IMR-90 (cell line): ENCODE data around the gene ATP13A2. TPM values are rescaled to one million over a fixed set of nuclear protein-coding genes. Genes with fewer than 3 reads are reported as not detected.

ENCODE experiments used
- ATAC-seq: fragments of 200-7000 bp; cut with Tn5 transposase; 2 replicates; pipeline ENCODE4 v1.9.1; 2020; ENCODE audit warnings: low read depth, mild to moderate bottlenecking, moderate library complexity
- BruUV-seq: library from RNA; stranded (reverse); fragments of 400-500 nt; replicated peaks from 2 replicates; lab custom pipeline; 2021; lab: Mats Ljungman, UMichigan
- CTCF ChIA-PET: fragments of 300-600 bp; formaldehyde crosslinking; extraction: SDS; loops from one replicate; lab custom pipeline; 2021; ENCODE audit warnings: antibody characterized with exemption; lab: Yijun Ruan, JAX
- POLR2A ChIA-PET: fragments of 300-600 bp; sonication (Branson Sonifier 250); formaldehyde crosslinking; loops from one replicate; lab custom pipeline; 2022; ENCODE audit warnings: antibody characterized with exemption; ENCODE audit not compliant: unreplicated experiment; lab: Charles Lee
- DNase-seq: peaks from one replicate; pipeline ENCODE4 v3.0.0; 2013
- H2AFZ ChIP-seq: replicated peaks from 2 replicates; pipeline ENCODE3; 2013; ENCODE audit warnings: low read length, mild to moderate bottlenecking; ENCODE audit not compliant: poor library complexity
- H2AK5ac ChIP-seq: 2 replicates; pipeline ENCODE4 v1.6.1; 2013; ENCODE audit warnings: low read depth, low read length, inconsistent platforms
- H2AK9ac ChIP-seq: replicated peaks from 2 replicates; pipeline ENCODE3; 2013; ENCODE audit warnings: mild to moderate bottlenecking, low read depth, low read length, moderate library complexity; ENCODE audit not compliant: poor library complexity
- H2BK120ac ChIP-seq: 2 replicates; pipeline ENCODE4 v1.6.1; 2013; ENCODE audit warnings: low read depth, low read length, inconsistent platforms
- H2BK15ac ChIP-seq: 3 replicates; pipeline ENCODE4 v1.6.1; 2013; ENCODE audit warnings: low read depth, low read length, inconsistent platforms
- H2BK20ac ChIP-seq: 2 replicates; pipeline ENCODE4 v1.6.1; 2013; ENCODE audit warnings: low read depth, mild to moderate bottlenecking, inconsistent platforms, low read length, moderate library complexity
- H2BK5ac ChIP-seq: 2 replicates; pipeline ENCODE4 v1.6.1; 2013; ENCODE audit warnings: mild to moderate bottlenecking, low read depth, low read length, inconsistent platforms; ENCODE audit not compliant: poor library complexity, severe bottlenecking
- H3K14ac ChIP-seq: replicated peaks from 2 replicates; pipeline ENCODE4 v1.6.1; 2013; ENCODE audit warnings: low read depth, low read length, inconsistent platforms
- H3K18ac ChIP-seq: 2 replicates; pipeline ENCODE4 v1.6.1; 2013; ENCODE audit warnings: low read depth, low read length, control low read depth
- H3K23ac ChIP-seq: 2 replicates; pipeline ENCODE4 v1.6.1; 2013; ENCODE audit warnings: low read depth, low read length, inconsistent platforms
- H3K27ac ChIP-seq: 2 replicates; pipeline ENCODE4 v1.5.1; 2013; ENCODE audit warnings: mild to moderate bottlenecking, control low read depth, low read length; ENCODE audit not compliant: insufficient read depth
- H3K27me3 ChIP-seq: 2 replicates; pipeline ENCODE4 v1.6.1; 2013; ENCODE audit warnings: low read length; ENCODE audit not compliant: control insufficient read depth, insufficient read depth
- H3K36me3 ChIP-seq: 2 replicates; pipeline ENCODE4 v1.6.1; 2013; ENCODE audit warnings: low read length, mixed read lengths; ENCODE audit not compliant: control insufficient read depth, insufficient read depth
- H3K4ac ChIP-seq: 2 replicates; pipeline ENCODE4 v1.6.1; 2013; ENCODE audit warnings: low read depth, low read length, inconsistent platforms
- H3K4me1 ChIP-seq: 2 replicates; pipeline ENCODE4 v1.6.1; 2013; ENCODE audit warnings: low read length, mixed read lengths; ENCODE audit not compliant: control insufficient read depth, insufficient read depth
- H3K4me2 ChIP-seq: 2 replicates; pipeline ENCODE4 v1.6.1; 2013; ENCODE audit warnings: low read depth, mild to moderate bottlenecking, control low read depth, low read length, moderate library complexity
- H3K4me3 ChIP-seq: 2 replicates; pipeline ENCODE4 v1.5.1; 2013; ENCODE audit warnings: low read depth, mild to moderate bottlenecking, control low read depth, low read length, moderate library complexity; ENCODE audit not compliant: insufficient read depth
- H3K56ac ChIP-seq: 2 replicates; pipeline ENCODE4 v1.6.1; 2013; ENCODE audit warnings: low read length, inconsistent platforms; ENCODE audit not compliant: insufficient read depth; ENCODE audit errors: extremely low read depth
- H3K79me1 ChIP-seq, 2 experiments: 2 replicates each; pipeline ENCODE4 v1.6.1; 2013; ENCODE audit warnings: low read length in 2 of 2, inconsistent platforms in 1 of 2, low read depth in 1 of 2
- H3K9ac ChIP-seq: 2 replicates; pipeline ENCODE4 v1.6.1; 2013; ENCODE audit warnings: low read depth, low read length, control low read depth
- H3K9me1 ChIP-seq: 2 replicates; pipeline ENCODE4 v1.6.1; 2013; ENCODE audit warnings: low read length, inconsistent platforms; ENCODE audit not compliant: insufficient read depth
- H3K9me3 ChIP-seq: 2 replicates; pipeline ENCODE4 v1.6.1; 2013; ENCODE audit warnings: low read length; ENCODE audit not compliant: control insufficient read depth, insufficient read depth
- H4K20me1 ChIP-seq: 2 replicates; pipeline ENCODE4 v1.6.1; 2013; ENCODE audit warnings: low read length, inconsistent platforms; ENCODE audit not compliant: insufficient read depth
- H4K5ac ChIP-seq: 2 replicates; pipeline ENCODE4 v1.6.1; 2013; ENCODE audit warnings: mild to moderate bottlenecking, low read depth, low read length, control low read depth
- H4K8ac ChIP-seq, 2 experiments: 2 replicates each; pipeline ENCODE4 v1.6.1; 2013; ENCODE audit warnings: low read depth in 2 of 2, low read length in 2 of 2, control low read depth in 1 of 2, inconsistent platforms in 1 of 2
- H4K91ac ChIP-seq: 2 replicates; pipeline ENCODE4 v1.6.1; 2013; ENCODE audit warnings: low read depth, low read length, inconsistent platforms; ENCODE audit not compliant: insufficient read depth
- CEBPB ChIP-seq: IDR thresholded peaks from 2 replicates; pipeline ENCODE4 v1.6.1; 2012; ENCODE audit warnings: low read depth, low read length, improper control_type of control experiment
- MAZ ChIP-seq: IDR thresholded peaks from 2 replicates; pipeline ENCODE4 v1.6.1; 2012; ENCODE audit warnings: low read depth, mild to moderate bottlenecking, low read length, improper control_type of control experiment, moderate library complexity, borderline replicate concordance
- SMC3 ChIP-seq: fragments of 150-350 bp; IDR thresholded peaks from 2 replicates; pipeline ENCODE4 v1.6.1; 2016; ENCODE audit warnings: low read depth, mild to moderate bottlenecking, antibody characterized with exemption, low read length, moderate library complexity
- WGBS, 2 experiments: methylation state at CpG; one replicate each; pipeline versions ENCODE4 v1.1.5 to v1.1.7; 2013; ENCODE audit warnings: missing lambda C conversion rate in 2 of 2; ENCODE audit not compliant: insufficient read length in 1 of 2; ENCODE audit errors: extremely low coverage in 2 of 2; 5-methylcytosine and 5-hydroxymethylcytosine counted together
- dilution Hi-C: fragments of 300-500 bp; cut with HindIII; formaldehyde crosslinking; loops from one replicate; pipeline ENCODE4 v1.14.3; 2018; ENCODE audit warnings: low sequenced_read_pairs; ENCODE audit not compliant: unreplicated experiment
- in situ Hi-C: fragments of 300-500 bp; cut with MboI; formaldehyde crosslinking; loops from 3 replicates; pipeline ENCODE4 v1.14.3; 2019; ENCODE audit warnings: low sequenced_read_pairs, inconsistent platforms, mixed read lengths
- intact Hi-C: fragments of 100-400 bp; cut with micrococcal nuclease; formaldehyde crosslinking; loops from 2 replicates; pipeline ENCODE4 v1.10.0; 2022
- polyA plus RNA-seq, 3 experiments: library from polyadenylated mRNA; depleted of rRNA; stranded (reverse); fragments of >200 nt; gene quantifications; 2 replicates each; pipeline ENCODE4 v1.2.3, GENCODE V29; 2012; ENCODE audit warnings: low replicate concordance in 1 of 3
- total RNA-seq: library from RNA; depleted of rRNA; stranded (reverse); fragments of >200 nt; gene quantifications from 2 replicates; pipeline ENCODE4 v1.2.3, GENCODE V29; 2012
- TF ChIP-seq, protein P1 (sequence below): conservative IDR thresholded peaks from 2 replicates; pipeline ENCODE4 v1.5.1; 2012; ENCODE audit warnings: mild to moderate bottlenecking, low read depth, low read length, improper control_type of control experiment

Gene ATP13A2
- total and polyA plus RNA-seq, 2 of the 4 experiments (the other 2 are of a cell fraction): 5.7 to 18.9 TPM

DNA sequence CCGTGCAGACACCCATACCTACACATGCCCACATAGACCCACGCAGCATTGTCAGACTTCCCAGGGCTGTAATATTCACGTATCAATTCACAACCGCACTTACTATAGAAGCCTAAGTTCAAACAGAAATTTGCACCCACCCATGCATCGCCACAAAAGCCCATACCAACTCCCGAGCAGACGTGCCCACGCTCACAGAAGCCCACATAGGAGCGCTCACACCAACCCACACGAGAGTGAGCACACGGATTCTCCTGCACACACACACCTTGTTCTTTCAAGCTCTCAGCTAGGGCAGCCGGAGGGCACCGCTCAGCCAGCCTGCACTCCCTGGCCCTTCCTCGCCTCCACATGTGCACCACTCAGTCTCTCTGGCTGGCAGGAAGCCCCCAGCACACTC lies 35.9 kb downstream of the ATP13A2 start:
- H3K27ac ChIP-seq: no peak overlapping the region
- H4K8ac ChIP-seq: no peak overlapping the region
- no peak overlapping the region for H2AFZ ChIP-seq
- CTCF ChIA-PET: no interaction called here
- H3K4ac ChIP-seq: no peak overlapping the region
- no TSS peak for BruUV-seq
- H3K18ac ChIP-seq: no peak overlapping the region
- no peak overlapping the region for H2BK15ac ChIP-seq
- H2BK5ac ChIP-seq: no peak overlapping the region
- dilution Hi-C loops: no loop called here
- H2AK5ac ChIP-seq: no peak overlapping the region
- POLR2A ChIA-PET: no interaction called here
- no peaks in the 10 kb centered on the region for H3K27me3 ChIP-seq
- H2AK9ac ChIP-seq: no peak overlapping the region
- ATAC-seq (no peak), DNase-seq (no peak)
- TF ChIP-seq MAZ: no peak
- TF ChIP-seq, protein P1, sequence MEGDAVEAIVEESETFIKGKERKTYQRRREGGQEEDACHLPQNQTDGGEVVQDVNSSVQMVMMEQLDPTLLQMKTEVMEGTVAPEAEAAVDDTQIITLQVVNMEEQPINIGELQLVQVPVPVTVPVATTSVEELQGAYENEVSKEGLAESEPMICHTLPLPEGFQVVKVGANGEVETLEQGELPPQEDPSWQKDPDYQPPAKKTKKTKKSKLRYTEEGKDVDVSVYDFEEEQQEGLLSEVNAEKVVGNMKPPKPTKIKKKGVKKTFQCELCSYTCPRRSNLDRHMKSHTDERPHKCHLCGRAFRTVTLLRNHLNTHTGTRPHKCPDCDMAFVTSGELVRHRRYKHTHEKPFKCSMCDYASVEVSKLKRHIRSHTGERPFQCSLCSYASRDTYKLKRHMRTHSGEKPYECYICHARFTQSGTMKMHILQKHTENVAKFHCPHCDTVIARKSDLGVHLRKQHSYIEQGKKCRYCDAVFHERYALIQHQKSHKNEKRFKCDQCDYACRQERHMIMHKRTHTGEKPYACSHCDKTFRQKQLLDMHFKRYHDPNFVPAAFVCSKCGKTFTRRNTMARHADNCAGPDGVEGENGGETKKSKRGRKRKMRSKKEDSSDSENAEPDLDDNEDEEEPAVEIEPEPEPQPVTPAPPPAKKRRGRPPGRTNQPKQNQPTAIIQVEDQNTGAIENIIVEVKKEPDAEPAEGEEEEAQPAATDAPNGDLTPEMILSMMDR: no peak
- TF ChIP-seq SMC3: no peak
- no peak for TF ChIP-seq CEBPB
- no peak overlapping the region for H3K4me2 ChIP-seq
- H2BK20ac ChIP-seq: no peak overlapping the region
- H3K36me3 ChIP-seq: peaks cover 3% of the 10 kb centered on the region; the same call in 1 of the 2 replicates
- intact Hi-C loops: no loop called here
- H4K5ac ChIP-seq: no peak overlapping the region
- H3K79me1 ChIP-seq: no peaks in the 10 kb centered on the region; a peak in 1 of 4 replicates
- H3K4me1 ChIP-seq: peaks cover 4% of the 10 kb centered on the region; the same call in 1 of the 2 replicates
- H3K4me3 ChIP-seq: no peak overlapping the region
- no peak overlapping the region for H2BK120ac ChIP-seq
- H3K56ac ChIP-seq: no peak overlapping the region
- 88% methylated on average over 10 of the region's 14 CpGs; no CpG with 5 or more reads in 1 of the 2 experiments for WGBS, 2 experiments
- no peak overlapping the region for H3K14ac ChIP-seq
- in situ Hi-C loops: no loop called here
- H4K91ac ChIP-seq: no peak overlapping the region
- no peaks in the 10 kb centered on the region for H3K9me1 ChIP-seq
- H4K20me1 ChIP-seq: peaks cover 3% of the 10 kb centered on the region; the same call in 1 of the 2 replicates
- H3K23ac ChIP-seq: no peak overlapping the region
- no peak overlapping the region for H3K9ac ChIP-seq
- H3K9me3 ChIP-seq: no peaks in the 10 kb centered on the region
